Renal cortex interstitium (tissue), 15 donors: ENCODE data around the gene PEX5L. TPM values are rescaled to one million over a fixed set of nuclear protein-coding genes. Genes with fewer than 3 reads are reported as not detected.
"Not testable (repeated sequence)": the region's sequence is repeated elsewhere in the genome, so short reads cannot be mapped to it uniquely, and the experiment has no call there.

Experiments used
- DNase-seq, 11 donors: peaks; one replicate each; pipeline ENCODE4 v3.0.0-alpha.2; 2013; ENCODE audit warnings: low read depth in 9 of 11, low spot score in 4 of 11; ENCODE audit errors: extremely low read depth in 1 of 11
- long read RNA-seq, 16 experiments: transcript quantifications; one replicate each; lab custom pipeline, GENCODE V29; 2026
- polyA plus RNA-seq, 3 donors: library from polyadenylated mRNA; unstranded; fragments of 120-200 nt; gene quantifications; one replicate each; pipeline ENCODE4 v1.2.1, GENCODE V29; 2013; ENCODE audit not compliant: insufficient read length in 3 of 3

Gene PEX5L
- under 1 TPM; 0.31 to 0.50 (median 0.39) TPM for polyA plus RNA-seq
- long read RNA-seq, donor 1, result 0 reads
- long read RNA-seq, donor 2, result 0 reads
- long read RNA-seq, donor 3, result 0 reads
- long read RNA-seq, donor 4, result 0 reads
- long read RNA-seq, donor 5, result 0 reads
- long read RNA-seq, donor 6, result 0 reads
- long read RNA-seq, donor 7, result 0 reads
- long read RNA-seq, donor 8, result 0 reads
- long read RNA-seq, donor 9, result 0 reads
- long read RNA-seq, donor 10, result 0 reads
- long read RNA-seq, donor 11, result 0 reads
- long read RNA-seq, donor 12, result 0 reads
- long read RNA-seq, donor 13, result 0 reads
- long read RNA-seq, donor 14, result 0 reads
- long read RNA-seq, donor 15, result 0 reads
- long read RNA-seq, donor 16, result 0 reads

DNA sequence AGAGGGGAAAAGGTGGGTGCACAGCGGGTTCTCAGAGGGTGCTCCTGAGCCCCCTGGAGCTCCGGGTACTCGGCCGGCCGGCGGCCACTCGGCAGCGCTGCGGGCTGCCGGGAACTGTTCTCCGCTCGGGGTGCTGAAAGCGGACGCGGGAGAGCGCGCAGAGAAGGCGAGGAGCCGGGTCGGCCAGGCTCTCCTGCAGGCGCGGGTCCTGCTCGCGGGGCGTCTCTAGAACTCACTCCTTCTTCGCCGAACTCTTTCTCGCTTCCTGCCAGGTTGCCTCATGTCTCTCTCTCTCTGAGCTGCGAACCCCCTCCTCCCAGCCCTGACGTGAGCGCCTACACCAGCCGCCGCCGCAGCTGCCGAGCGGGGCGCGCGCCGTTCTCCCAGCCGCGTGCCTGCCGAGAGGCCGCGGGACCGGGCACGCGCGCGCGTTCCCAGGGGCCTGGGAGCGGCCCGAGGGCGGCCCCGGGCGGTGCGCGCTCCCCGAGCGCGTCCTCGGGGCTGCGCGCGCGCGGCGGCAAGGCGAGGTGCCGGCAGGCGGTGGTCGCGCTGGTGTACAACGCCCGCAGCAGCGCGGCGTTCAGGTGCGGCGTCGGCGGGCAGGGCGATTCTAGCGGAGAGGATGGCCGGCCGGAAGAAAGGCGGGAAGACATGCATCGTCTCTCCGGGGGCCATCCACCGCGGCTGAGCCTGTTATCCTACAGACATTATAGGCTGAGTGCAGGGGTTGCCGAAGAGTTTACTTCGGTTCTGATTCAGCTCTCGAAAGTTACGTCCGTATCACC, at the start of gene PEX5L:
TSS of gene PEX5L (minus strand) at position 267 of the 785 bp plus-strand sequence. CDS start 338 bp downstream, outside the sequence.
- DNase-seq, result peak; percentile 48 to 75 (median 66)

DNA sequence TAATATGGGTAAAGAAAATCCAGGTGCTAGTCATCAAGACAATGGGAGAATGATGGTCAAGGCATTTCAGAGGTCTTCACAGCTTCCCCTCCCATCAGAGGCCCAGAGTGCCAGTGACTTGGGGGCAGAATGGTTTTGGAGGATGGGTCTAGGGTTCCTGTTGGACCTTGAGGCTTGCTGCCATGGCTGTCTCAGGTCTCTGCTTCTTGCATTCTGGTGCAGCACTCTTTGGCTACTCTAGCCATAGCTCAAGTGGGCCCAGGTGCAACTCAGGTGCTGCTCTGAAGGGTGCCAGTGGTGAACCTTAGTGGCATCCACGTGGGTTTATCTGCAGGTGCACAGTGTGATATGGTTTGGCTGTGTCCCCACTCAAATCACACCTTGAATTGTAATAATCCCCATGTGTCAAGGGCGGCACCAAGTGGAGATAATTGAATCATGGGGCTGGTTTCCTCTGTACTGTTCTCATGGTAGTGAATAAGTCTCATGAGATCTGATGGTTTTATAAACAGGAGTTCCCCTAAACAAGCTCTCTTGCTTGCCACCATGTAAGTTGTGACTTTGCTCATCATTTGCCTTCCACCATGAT, 48.5 kb upstream of the PEX5L start:
- DNase-seq, result no peak

- DNase-seq, result no peak
Observed at GRCh38 chr3:180082699-180083098, 46.0 kb upstream of the PEX5L start.

- no peak for DNase-seq
Observed at GRCh38 chr3:180078592-180078991, 41.9 kb upstream of the PEX5L start.

- no peak for DNase-seq
Observed at GRCh38 chr3:180073561-180073960, 36.8 kb upstream of the PEX5L start.

DNA sequence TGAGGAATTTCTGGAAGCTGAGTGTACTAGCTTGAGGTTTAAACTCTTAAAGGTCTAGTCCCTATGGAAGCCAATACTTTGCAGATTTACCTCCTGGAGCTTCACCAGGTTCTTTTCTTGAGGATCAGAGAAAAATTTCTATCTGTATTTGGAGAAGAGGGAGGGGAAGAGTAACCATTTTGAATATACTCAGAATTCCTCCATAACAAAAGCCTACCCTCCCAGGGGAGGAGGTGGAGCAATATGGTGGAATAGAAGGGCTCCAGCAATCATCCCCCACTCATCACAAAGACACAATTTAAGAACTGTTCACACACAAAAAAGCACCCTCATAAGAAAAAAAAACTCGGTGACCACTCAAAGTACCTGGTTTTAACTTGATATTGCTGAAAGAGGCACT, 36.0 kb upstream of the PEX5L start:
- DNase-seq, result no peak

GRCh38 chr3:180070925-180071324, 34.2 kb upstream of the PEX5L start:
- DNase-seq, result no peak

DNA sequence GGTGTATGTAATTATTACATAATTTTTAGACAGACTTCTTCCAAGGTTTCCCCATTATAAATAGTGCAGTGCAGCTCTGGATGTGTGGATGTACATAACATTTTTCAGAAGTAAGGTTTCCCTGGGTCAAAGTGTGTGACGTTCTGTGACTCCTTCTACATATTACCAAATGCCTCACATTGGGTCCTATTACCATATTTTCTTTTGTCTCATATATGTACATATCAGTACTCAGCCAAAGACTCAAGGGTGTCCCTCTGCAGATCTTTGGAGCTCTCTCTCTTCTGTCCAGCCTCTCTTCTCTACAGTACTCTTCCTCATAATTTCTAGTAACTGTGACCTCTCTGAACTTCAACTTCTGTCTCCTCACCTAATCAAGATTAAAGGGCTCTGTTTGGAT, 31.3 kb upstream of the PEX5L start:
- DNase-seq, result no peak

- DNase-seq, result no peak
Observed at GRCh38 chr3:180066598-180066997, 29.9 kb upstream of the PEX5L start.

GRCh38 chr3:180063783-180064182, 27.0 kb upstream of the PEX5L start:
- no peak for DNase-seq

GRCh38 chr3:180062771-180063170, 26.0 kb upstream of the PEX5L start:
- DNase-seq, result no peak

DNA sequence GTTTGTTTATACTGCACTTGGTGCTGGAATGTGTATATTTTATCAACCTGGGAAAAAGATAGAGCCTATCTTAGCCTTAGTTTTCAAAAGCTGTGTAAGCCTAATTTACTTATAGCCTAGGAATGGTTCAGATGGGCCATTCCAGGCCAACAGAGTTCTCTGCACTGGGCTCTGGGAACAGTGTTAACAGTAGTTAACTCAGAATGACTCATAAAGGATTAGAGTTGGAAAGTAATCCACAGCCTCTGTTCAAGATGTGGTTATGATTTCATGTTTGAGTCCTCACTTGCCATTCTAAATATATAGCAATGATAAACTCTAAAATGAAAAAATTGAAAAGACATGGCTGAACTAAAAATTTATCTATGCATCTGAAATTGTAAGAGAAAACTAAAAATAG, 22.6 kb upstream of the PEX5L start:
- DNase-seq, result no peak

GRCh38 chr3:180058238-180058637, 21.5 kb upstream of the PEX5L start:
- DNase-seq, result no peak

DNA sequence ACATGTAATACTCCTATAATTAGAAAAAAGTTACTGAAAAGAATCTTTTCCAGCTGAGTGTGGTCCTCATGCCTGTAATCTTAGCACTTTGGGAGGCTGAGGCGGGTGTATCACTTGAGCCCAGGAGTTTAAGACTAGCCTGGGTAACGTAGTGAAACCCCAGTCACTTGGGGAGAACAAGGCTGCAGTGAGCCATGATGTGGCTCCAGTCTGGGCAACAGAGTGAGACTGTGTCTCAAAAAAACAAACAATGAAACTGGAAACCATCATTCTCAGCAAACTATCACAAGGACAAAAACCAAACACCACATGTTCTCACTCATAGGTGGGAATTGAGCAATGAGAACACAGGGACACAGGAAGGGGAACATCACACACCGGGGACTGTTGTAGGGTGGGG, 18.9 kb upstream of the PEX5L start:
- not testable (repeated sequence) for DNase-seq

- DNase-seq, result no peak
Observed at GRCh38 chr3:180049391-180049790, 12.7 kb upstream of the PEX5L start.

DNA sequence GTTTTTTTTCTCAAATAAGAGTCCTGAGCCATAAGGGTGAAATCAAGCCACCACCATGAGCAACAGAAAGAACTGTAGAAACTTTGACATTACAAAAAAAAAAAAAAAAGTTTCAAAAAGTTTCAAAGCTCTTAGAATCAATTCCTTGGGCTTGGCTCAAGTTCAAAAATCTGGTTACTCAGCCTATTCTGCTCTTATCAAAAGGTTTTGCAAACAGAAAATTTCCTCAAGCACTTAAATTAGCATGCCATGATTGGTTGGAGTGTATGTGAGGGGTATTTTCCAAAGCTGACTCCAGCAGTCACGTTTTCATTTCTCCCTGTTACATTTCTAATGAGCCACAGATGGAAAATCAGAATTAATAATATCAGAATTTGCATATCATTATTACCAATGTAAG, 12.1 kb upstream of the PEX5L start:
- DNase-seq, result no peak

DNA sequence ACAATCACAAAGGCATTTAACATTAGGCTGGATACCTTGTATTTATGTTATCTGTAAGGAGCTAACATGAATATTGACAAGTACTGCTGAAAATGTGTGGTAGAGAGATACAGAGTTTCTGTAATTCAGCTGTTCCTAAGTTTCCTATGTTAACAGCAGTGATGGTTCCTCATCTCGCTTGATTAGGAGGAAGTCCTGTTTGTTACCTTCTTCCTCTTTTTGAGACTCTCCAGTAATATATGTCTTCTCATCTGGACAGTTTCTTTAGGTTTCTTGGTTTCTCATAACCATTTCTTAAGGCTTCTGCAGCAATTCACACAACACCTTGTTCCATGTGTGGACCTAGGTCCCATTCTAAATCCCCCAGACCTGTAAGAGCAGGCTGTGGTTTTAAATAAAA, 11.4 kb upstream of the PEX5L start:
- DNase-seq, result no peak

- no peak for DNase-seq
Observed at GRCh38 chr3:180040966-180041365, 4.2 kb upstream of the PEX5L start.

- DNase-seq, result no peak
Observed at GRCh38 chr3:180036092-180036670, 556 bp downstream of the PEX5L start.

- DNase-seq, result no peak
Observed at GRCh38 chr3:180026997-180027396, 9.7 kb downstream of the PEX5L start.
